Suprapubic skin (tissue), 4 donors: Measurements from ENCODE around the gene WDR81.

Experiments
- CTCF ChIP-seq, 2 donors: fragments of 200-600 bp in 1 of 2; fragments of 450-650 bp in 1 of 2; sonication (generic) in 1 of 2; IDR thresholded peaks; one replicate each; pipeline ENCODE4 v1.5.1; 2016 to 2019; ENCODE audit warnings: antibody characterized with exemption in 2 of 2, mild to moderate bottlenecking in 1 of 2, moderate library complexity in 1 of 2
- EP300 ChIP-seq: sonication (generic); formaldehyde crosslinking; IDR thresholded peaks from one replicate; pipeline ENCODE4 v1.6.1; 2017; ENCODE audit warnings: antibody characterized with exemption
- POLR2A ChIP-seq, 2 donors: fragments of 450-650 bp; IDR thresholded peaks; one replicate each; pipeline ENCODE4 v1.6.1; 2017; ENCODE audit warnings: antibody characterized with exemption in 2 of 2, mild to moderate bottlenecking in 2 of 2, moderate library complexity in 2 of 2
- POLR2AphosphoS5 ChIP-seq, 3 donors: sonication (generic); formaldehyde crosslinking; IDR thresholded peaks; one replicate each; pipeline ENCODE4 v1.6.1; 2017; ENCODE audit warnings: antibody characterized with exemption in 3 of 3

GRCh38 chr17:1735418-1735817 is 10.9 kb downstream of the WDR81 start:
- TF ChIP-seq EP300: no peak
- no peak for TF ChIP-seq POLR2AphosphoS5 (IDR thresholded peaks at IDR 0.05)
- TF ChIP-seq CTCF (IDR thresholded peaks at IDR 0.05): no peak
- TF ChIP-seq POLR2A (IDR thresholded peaks at IDR 0.05): no peak
